GM21619 (cell line): Measurements from ENCODE around the gene OSER1.

Experiments
- ATAC-seq: cut with Tn5 transposase; IDR thresholded peaks from one replicate; pipeline ENCODE4 v1.9.1; 2021; ENCODE audit not compliant: unreplicated experiment

Gene OSER1

DNA sequence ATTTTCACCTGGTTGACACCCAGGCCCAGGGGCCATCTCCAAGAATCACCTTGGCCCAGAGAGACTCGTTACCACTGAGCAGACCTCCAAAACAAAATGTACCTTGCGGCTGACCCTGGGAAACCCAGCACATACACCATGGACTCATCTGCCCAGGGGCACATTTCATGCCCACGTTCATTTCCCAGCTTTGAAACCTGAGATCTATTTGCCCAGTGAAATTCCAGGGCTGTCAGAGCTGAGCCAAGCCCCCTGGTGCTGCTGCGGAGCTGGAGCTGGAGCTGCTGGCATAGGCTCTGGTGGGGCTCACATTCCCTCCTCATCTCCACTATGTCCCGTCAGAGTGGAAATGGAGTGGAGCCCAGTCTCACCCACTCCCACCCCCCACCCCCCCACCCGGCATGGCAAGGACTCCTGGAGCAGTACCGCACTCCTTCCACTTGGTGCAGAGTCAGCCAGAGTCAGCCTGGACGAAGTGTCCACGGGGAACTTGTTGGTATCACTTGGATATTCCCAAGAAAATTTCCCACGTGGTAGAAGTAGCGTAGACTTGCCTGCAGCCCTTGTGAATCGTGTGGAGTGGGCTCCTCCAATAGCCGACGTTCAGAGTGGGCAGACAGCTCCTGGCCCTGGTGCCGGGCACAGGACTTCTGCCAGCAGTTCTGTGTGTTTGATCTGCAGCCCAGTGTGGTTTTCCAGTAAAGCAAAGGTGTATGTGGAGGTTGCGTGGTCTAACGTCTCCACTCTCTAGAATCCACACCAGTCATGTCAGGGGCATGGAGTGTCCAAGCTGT, 18.1 kb upstream of the OSER1 start:
- no peak for ATAC-seq

GRCh38 chr20:44224637-44225036, 14.1 kb upstream of the OSER1 start:
- no peak for ATAC-seq

- ATAC-seq = no peak
These were observed 13.2 kb upstream of the OSER1 start for GRCh38 chr20:44223721-44224120.

GRCh38 chr20:44222633-44223368, 12.2 kb upstream of the OSER1 start:
- ATAC-seq = no peak

DNA sequence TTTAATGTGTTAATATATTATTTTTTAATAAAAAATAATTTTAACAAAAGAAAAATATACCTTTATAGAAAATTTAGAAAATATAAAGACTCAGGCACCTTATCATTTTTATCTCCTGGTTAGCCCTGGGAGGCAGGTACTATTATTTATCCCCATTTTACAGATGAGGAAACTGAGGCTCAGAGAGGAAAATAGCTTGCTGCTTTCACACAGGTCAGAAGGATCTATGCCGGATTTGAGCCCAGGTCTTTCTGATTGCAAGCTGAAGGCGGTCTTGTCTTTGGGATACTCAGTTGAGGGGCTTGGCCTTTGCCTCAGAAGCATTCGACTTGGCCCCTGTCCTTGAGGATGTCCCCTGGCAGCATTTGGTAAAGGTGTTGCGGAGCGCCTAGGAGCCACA, 11.5 kb upstream of the OSER1 start:
- ATAC-seq = no peak

DNA sequence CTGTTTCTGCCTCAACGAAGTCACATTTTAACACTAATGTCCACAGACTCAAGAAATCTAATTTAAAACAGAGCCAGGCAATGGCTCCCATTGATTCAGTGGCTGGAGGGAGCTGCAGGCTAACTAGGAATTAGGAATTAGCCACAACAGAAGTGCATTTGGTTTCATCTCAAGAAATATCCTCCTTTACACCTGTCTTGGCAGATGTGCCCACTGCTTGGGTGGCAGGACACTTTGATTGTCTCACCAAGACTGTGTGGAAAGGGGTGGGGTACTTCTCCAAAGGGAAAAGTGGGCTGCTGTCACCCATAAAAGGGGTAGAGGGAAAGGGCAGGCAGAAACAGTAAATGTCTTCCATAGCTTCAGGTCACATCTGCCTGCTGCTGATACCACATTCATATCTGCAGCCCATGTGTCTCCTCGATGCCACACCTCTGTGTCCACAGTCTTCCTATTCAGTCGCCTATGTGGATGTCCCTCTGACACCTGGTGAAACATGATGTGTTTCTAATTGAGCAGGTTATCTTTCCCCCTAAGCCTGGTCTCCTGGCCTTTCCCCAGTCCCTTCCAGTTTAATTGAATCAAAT, 10.9 kb upstream of the OSER1 start:
- ATAC-seq = no peak

DNA sequence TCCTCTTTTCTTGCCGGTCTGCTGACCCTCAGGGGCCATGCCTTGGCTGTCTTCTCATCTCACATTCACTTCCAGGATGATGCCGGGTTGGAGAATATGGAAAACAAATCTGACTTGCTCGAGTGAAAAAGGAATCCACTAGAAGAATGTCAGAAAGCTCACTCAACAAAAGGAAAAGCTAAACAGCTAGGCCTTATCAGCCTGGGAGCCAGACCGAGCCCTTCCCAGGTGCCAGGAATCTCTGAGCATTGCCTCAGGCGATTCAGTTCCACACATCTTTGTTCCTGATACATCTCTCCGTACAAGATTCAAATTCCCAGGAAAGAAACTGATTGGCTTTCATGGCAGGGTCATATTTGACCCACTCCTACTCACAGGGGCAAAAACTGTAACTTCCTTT, 9.2 kb upstream of the OSER1 start:
- ATAC-seq = no peak

DNA sequence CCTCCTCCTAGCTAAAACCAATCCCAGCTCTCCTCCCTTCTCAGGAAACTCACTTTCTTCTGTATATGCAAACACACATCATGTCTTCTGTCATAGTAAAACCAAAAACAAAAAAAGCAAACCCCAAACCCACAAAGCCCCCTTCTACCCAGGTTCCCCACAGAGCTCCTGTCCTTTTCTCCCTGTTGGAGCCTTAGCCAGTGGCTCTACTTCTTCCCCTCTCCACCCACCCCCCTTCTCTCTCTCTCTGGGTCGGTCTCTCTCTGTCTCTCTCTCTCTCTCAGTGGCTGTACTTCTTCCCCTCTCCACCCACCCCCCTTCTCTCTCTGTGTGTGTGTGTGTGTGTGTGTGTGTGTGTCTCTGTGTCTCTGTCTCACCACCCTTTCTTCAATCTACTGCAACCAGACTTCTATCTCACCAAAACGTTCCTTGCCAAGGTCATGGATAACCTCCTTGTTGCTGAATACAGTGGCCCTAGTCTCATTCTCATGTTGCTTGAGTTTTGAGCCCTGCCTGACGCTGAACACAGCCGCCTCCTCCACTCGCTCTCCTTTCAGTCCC, 8.7 kb upstream of the OSER1 start:
- ATAC-seq = no peak

DNA sequence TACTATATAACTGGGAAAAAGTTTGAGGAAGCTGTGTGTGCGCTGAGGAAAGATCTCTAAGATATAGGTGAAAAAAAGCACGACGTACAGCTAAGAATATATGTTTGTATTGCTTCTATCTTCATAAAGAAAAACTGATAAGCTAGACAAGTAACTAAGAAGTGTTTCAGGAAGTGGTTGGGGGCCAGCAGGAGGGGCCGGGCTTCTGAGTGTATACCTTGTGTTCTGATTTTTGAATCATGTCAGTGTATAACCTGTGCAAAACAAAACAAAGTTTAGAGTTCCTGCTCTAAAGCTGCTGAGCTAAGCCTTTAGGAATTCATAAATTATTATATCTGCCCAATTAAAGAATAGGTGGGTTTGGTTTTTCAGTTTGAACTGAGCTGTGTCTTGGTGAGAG, 7.9 kb upstream of the OSER1 start:
- ATAC-seq = no peak

DNA sequence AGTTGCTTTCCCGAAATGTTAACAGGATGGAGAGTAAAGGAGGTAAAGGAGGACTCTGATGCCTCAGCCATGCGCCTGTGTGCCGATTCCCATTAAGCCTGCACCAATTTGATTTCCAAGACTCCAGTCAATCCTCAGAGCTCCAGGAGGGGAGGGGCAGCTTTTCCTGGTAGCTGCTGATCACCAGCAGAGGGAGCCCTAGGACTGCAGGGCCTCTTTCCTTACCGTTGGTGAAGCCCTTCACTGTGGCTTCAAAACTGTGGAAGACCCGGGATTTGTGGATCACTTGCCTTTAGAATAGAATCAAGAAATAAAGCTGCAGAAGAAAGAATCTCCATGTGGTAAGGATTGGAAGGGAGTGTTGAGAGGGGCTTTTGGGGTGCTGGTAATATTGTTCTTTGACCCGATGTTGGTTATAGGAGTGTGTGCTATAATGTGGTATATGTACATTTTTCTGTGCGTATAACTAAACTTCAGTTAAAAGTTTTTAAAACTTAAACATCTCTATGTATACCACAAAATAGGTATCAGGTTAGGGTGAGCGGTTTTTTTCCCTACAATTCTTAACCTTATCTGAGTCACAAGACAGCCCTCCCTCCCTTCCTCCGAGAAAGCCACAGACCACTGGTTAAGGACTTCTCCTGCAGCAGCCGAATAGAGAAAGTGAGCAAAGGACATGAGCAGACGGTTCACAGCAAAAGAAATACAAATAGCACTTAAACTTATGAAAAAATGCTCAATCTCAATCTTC, 6.9 kb upstream of the OSER1 start:
- no peak for ATAC-seq

- no peak for ATAC-seq
These were observed 4.6 kb upstream of the OSER1 start for GRCh38 chr20:44215125-44215524.

GRCh38 chr20:44212792-44213191, 2.2 kb upstream of the OSER1 start:
- no peak for ATAC-seq

GRCh38 chr20:44211177-44212039, 837 bp upstream of the OSER1 start:
- no peak for ATAC-seq

GRCh38 chr20:44209686-44210405, 725 bp downstream of the OSER1 start:
- ATAC-seq = no peak

- no peak for ATAC-seq
These were observed 1.8 kb downstream of the OSER1 start for GRCh38 chr20:44208770-44209169.

- no peak for ATAC-seq
These were observed 2.4 kb downstream of the OSER1 start for GRCh38 chr20:44208165-44208564.

DNA sequence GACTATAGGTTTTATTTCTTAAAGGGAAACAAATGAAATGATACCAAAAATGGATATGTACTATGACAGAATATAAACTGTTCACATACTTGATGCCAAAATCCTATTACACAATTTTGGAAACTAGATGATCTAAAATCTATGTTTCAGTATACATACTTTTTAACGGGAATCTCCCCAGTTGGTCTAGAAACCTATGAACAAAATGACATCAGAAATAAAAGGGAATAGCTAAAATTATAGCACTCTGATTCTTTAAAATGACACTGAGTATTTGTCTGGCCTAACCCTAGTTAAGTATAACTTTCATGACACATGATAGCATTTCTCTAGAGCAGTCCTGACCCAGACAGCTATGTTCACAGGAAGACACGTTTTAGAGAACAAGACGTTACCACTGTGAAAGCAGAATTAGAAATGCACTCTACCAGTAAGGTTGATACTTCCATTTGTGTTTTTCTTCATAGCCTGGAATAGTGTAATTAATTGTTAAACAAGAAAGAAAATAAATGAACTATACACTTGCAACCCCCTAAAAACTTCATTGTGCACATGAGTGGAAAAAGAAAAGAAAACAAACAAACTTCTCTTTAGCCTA, 3.3 kb downstream of the OSER1 start:
- no peak for ATAC-seq

DNA sequence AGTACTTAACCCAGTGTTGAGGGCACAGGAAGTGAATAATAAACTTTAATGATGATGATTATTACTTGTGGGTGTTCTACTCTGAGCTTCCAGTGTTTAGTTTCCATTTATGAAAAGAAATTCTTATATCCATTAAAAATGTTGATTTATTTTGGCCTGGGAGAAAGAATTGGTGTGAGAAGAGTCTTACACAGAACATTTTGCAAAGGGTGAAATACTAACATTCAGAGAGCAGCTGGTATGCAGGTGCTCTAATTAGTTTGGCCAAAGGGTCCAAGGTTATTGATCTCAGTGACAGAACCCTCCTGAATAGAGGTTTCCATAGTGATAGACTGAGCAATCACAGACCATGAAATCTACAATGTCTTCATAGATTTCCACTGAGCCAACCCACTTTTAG, 4.4 kb downstream of the OSER1 start:
- ATAC-seq = no peak

GRCh38 chr20:44204832-44205215, 5.7 kb downstream of the OSER1 start:
- no peak for ATAC-seq
